CD8-positive, alpha-beta memory T cell (primary cell): ENCODE results near the gene CXCL8. TPM values are rescaled to one million over a fixed set of nuclear protein-coding genes. Genes with fewer than 3 reads are reported as not detected.

ENCODE experiments used
- CTCF ChIA-PET: fragments of 350-600 bp; sonication (Branson Sonifier 250); formaldehyde crosslinking; loops from one replicate; lab custom pipeline; 2021; ENCODE audit warnings: antibody characterized with exemption; lab: Charles Lee
- POLR2A ChIA-PET: fragments of 350-600 bp; sonication (Branson Sonifier 250); formaldehyde crosslinking; loops from one replicate; lab custom pipeline; 2021; ENCODE audit warnings: antibody characterized with exemption; lab: Charles Lee
- DNase-seq, 5 donors: peaks; one replicate each; pipeline versions ENCODE4 v3.0.0 to v3.0.0-alpha.2; 2020 to 2022; ENCODE audit warnings: mixed read lengths in 1 of 5
- H3K27ac ChIP-seq: one replicate; pipeline ENCODE4 v1.7.0; 2013; ENCODE audit warnings: low read depth, mild to moderate bottlenecking, low read length, moderate library complexity
- H3K27me3 ChIP-seq: 2 replicates; pipeline ENCODE4 v1.7.0; 2013; ENCODE audit warnings: low read length, mild to moderate bottlenecking; ENCODE audit not compliant: insufficient read depth, poor library complexity, severe bottlenecking
- H3K36me3 ChIP-seq: 2 replicates; pipeline ENCODE4 v1.7.0; 2013; ENCODE audit warnings: mild to moderate bottlenecking, low read length, moderate library complexity; ENCODE audit not compliant: insufficient read depth
- H3K4me1 ChIP-seq: 2 replicates; pipeline ENCODE4 v1.7.0; 2013; ENCODE audit warnings: mild to moderate bottlenecking, low read length, moderate library complexity; ENCODE audit not compliant: insufficient read depth
- H3K4me3 ChIP-seq: 2 replicates; pipeline ENCODE4 v1.7.0; 2013; ENCODE audit warnings: mild to moderate bottlenecking, low read length
- H3K9me3 ChIP-seq: 2 replicates; pipeline ENCODE4 v1.7.0; 2013; ENCODE audit warnings: mild to moderate bottlenecking, low read length
- H3K27ac Mint-ChIP-seq, 8 donors: one replicate each; pipeline ENCODE4 v1.8.0; 2020 to 2021; ENCODE audit warnings: mixed read lengths in 8 of 8, mild to moderate bottlenecking in 6 of 8, inconsistent platforms in 3 of 8, moderate library complexity in 3 of 8
- H3K27me3 Mint-ChIP-seq, 2 donors: one replicate each; pipeline ENCODE4 v1.8.0; 2020 to 2021; ENCODE audit warnings: mixed read lengths in 2 of 2, mild to moderate bottlenecking in 1 of 2, moderate library complexity in 1 of 2
- H3K36me3 Mint-ChIP-seq, 3 donors: one replicate each; pipeline ENCODE4 v1.8.0; 2020 to 2021; ENCODE audit warnings: mixed read lengths in 3 of 3, inconsistent platforms in 1 of 3, mild to moderate bottlenecking in 1 of 3
- H3K4me1 Mint-ChIP-seq, 3 donors: one replicate each; pipeline ENCODE4 v1.8.0; 2020 to 2021; ENCODE audit warnings: mixed read lengths in 3 of 3, inconsistent platforms in 1 of 3, mild to moderate bottlenecking in 1 of 3
- H3K4me3 Mint-ChIP-seq, 7 donors: one replicate each; pipeline ENCODE4 v1.8.0; 2020 to 2021; ENCODE audit warnings: mixed read lengths in 7 of 7, mild to moderate bottlenecking in 6 of 7, moderate library complexity in 4 of 7, inconsistent platforms in 2 of 7
- H3K9me3 Mint-ChIP-seq, 5 donors: one replicate each; pipeline ENCODE4 v1.8.0; 2020 to 2022; ENCODE audit warnings: mixed read lengths in 5 of 5, mild to moderate bottlenecking in 3 of 5, moderate library complexity in 2 of 5, inconsistent platforms in 1 of 5
- polyA plus RNA-seq: library from polyadenylated mRNA; unstranded; fragments of 300-500 nt; fragmentation: Illumina TruSeq; gene quantifications from one replicate; pipeline ENCODE4 v1.2.3, GENCODE V29; 2021
- total RNA-seq, 2 experiments: library from RNA; stranded (reverse); gene quantifications; one replicate each; pipeline ENCODE4 v1.2.3, GENCODE V29; 2021

The CXCL8 gene
- total and polyA plus RNA-seq, 3 experiments from 2014 or later, result 0.42 to 0.51 TPM; not detected in 1

- Mint-ChIP-seq H3K36me3 (no peaks in the 10 kb centered on the region), H3K4me1 (no peaks in the 10 kb centered on the region), H3K4me3 (no peak overlapping the region), H3K27me3 (no peaks in the 10 kb centered on the region), H3K9me3 (peaks cover 0 to 2% (median 0%) of the 10 kb centered on the region in 5 donors), H3K27ac (no peak overlapping the region)
- POLR2A ChIA-PET, result no interaction called here
- no peak overlapping the region for H3K4me3 ChIP-seq
- DNase-seq, result no peak
- H3K27ac ChIP-seq, result no peak overlapping the region
- H3K36me3 ChIP-seq, result no peaks in the 10 kb centered on the region
- no peaks in the 10 kb centered on the region for H3K27me3 ChIP-seq
- H3K4me1 ChIP-seq, result no peaks in the 10 kb centered on the region
- H3K9me3 ChIP-seq, result no peaks in the 10 kb centered on the region
- CTCF ChIA-PET, result no interaction called here
Measured at GRCh38 chr4:73752424-73752823, 12.1 kb downstream of the CXCL8 start.

DNA sequence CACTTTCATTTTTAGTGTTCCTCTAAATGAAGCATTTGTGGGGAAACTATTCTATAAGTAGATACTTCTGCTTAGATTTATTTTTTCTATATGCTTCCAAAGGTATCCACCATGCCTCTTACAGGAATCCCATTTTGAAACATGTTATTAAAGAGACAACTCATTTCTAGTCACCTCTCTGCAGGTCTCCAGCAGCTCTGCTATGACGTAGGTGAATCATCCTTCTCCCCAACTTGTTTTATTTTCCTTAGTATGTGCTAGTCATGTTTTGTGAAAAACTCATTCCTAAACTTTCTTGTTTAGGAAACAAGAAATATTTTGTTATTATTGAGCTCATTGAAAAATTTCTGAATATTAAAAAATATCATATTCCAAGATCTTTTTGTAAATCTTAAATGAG, 12.8 kb downstream of the CXCL8 start:
- Mint-ChIP-seq H3K9me3 (peaks cover 0 to 2% (median 0%) of the 10 kb centered on the region in 5 donors), H3K27me3 (no peaks in the 10 kb centered on the region), H3K36me3 (no peaks in the 10 kb centered on the region), H3K27ac (no peak overlapping the region), H3K4me3 (no peak overlapping the region), H3K4me1 (no peaks in the 10 kb centered on the region)
- Histone ChIP-seq H3K4me3 (no peak overlapping the region), H3K36me3 (no peaks in the 10 kb centered on the region), H3K27ac (no peak overlapping the region), H3K4me1 (no peaks in the 10 kb centered on the region), H3K27me3 (no peaks in the 10 kb centered on the region), H3K9me3 (no peaks in the 10 kb centered on the region)
- ChIA-PET CTCF (no interaction called here), POLR2A (no interaction called here)
- DNase-seq, result no peak

- no peaks in the 10 kb centered on the region for H3K9me3 ChIP-seq
- H3K27me3 ChIP-seq, result no peaks in the 10 kb centered on the region
- H3K4me3 ChIP-seq, result no peak overlapping the region
- no peaks in the 10 kb centered on the region for H3K4me1 ChIP-seq
- H3K9me3 Mint-ChIP-seq, result peaks cover 0 to 2% (median 0%) of the 10 kb centered on the region in 5 donors
- no peak overlapping the region for H3K27ac ChIP-seq
- H3K36me3 ChIP-seq, result no peaks in the 10 kb centered on the region
- no peaks in the 10 kb centered on the region for H3K4me1 Mint-ChIP-seq
- no peaks in the 10 kb centered on the region for H3K36me3 Mint-ChIP-seq
- H3K27me3 Mint-ChIP-seq, result no peaks in the 10 kb centered on the region
- no peak overlapping the region for H3K4me3 Mint-ChIP-seq
- no peak for DNase-seq
- no peak overlapping the region for H3K27ac Mint-ChIP-seq
- ChIA-PET CTCF (no interaction called here), POLR2A (no interaction called here)
Measured at GRCh38 chr4:73754934-73755333, 14.6 kb downstream of the CXCL8 start.

DNA sequence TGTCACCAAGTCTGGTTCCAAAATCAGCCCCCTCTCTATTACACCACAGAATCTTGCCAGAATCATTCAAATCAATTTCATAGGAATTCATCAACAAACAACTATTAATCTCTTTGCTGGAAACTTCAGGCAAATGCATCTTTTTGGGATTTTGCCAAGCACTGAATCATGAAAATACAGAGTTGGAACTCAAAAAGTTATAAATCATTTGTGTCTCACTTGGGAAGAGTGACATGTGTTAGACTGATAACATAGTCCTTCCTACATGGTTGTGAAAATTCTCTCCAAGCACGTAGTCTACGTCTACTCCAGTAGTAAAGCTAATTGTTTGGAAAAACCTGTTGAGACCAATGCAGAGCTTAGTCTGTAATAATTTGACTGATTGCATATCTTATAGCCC, 19.0 kb downstream of the CXCL8 start:
- no peaks in the 10 kb centered on the region for H3K4me1 Mint-ChIP-seq
- DNase-seq, result no peak
- Histone ChIP-seq H3K9me3 (no peaks in the 10 kb centered on the region), H3K4me1 (no peaks in the 10 kb centered on the region), H3K27me3 (no peaks in the 10 kb centered on the region), H3K36me3 (no peaks in the 10 kb centered on the region), H3K27ac (no peak overlapping the region), H3K4me3 (no peak overlapping the region)
- H3K9me3 Mint-ChIP-seq, result peaks cover 0 to 2% (median 0%) of the 10 kb centered on the region in 5 donors
- ChIA-PET CTCF (no interaction called here), POLR2A (no interaction called here)
- no peaks in the 10 kb centered on the region for H3K27me3 Mint-ChIP-seq
- no peak overlapping the region for H3K4me3 Mint-ChIP-seq
- H3K36me3 Mint-ChIP-seq, result no peaks in the 10 kb centered on the region
- no peak overlapping the region for H3K27ac Mint-ChIP-seq

GRCh38 chr4:73761856-73762255, 21.5 kb downstream of the CXCL8 start:
- H3K9me3 Mint-ChIP-seq, result peaks cover 0 to 2% (median 0%) of the 10 kb centered on the region in 5 donors
- H3K27me3 Mint-ChIP-seq, result no peaks in the 10 kb centered on the region
- Histone ChIP-seq H3K27me3 (no peaks in the 10 kb centered on the region), H3K9me3 (no peaks in the 10 kb centered on the region), H3K27ac (no peak overlapping the region), H3K4me1 (no peaks in the 10 kb centered on the region), H3K4me3 (no peak overlapping the region), H3K36me3 (no peaks in the 10 kb centered on the region)
- H3K4me1 Mint-ChIP-seq, result no peaks in the 10 kb centered on the region
- no peak overlapping the region for H3K4me3 Mint-ChIP-seq
- ChIA-PET CTCF (no interaction called here), POLR2A (no interaction called here)
- H3K27ac Mint-ChIP-seq, result no peak overlapping the region
- no peaks in the 10 kb centered on the region for H3K36me3 Mint-ChIP-seq
- DNase-seq, result no peak

DNA sequence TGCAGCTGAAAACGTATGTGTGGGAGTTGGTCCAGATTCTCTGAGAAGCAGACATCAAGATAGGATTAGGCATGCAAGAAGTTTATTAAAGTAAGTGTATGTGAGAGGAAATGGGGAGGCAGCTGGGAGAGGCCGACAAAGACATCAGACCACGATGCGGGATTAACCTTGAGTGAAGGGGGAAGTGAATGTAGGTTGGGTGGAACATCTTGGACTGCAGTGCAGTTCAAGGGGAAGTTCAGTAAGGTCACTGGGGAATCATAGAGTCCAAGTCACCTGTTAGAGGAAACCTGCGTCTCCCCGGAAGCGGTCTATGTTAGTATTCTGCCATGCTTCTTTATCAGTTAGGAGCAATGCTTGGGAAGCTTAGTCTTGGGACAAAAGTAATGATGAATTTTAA, 22.0 kb downstream of the CXCL8 start:
- H3K36me3 Mint-ChIP-seq, result no peaks in the 10 kb centered on the region
- no peaks in the 10 kb centered on the region for H3K36me3 ChIP-seq
- no peak overlapping the region for H3K27ac ChIP-seq
- H3K27ac Mint-ChIP-seq, result no peak overlapping the region
- H3K27me3 Mint-ChIP-seq, result no peaks in the 10 kb centered on the region
- no peak overlapping the region for H3K4me3 Mint-ChIP-seq
- no peaks in the 10 kb centered on the region for H3K4me1 Mint-ChIP-seq
- ChIA-PET POLR2A (no interaction called here), CTCF (no interaction called here)
- no peaks in the 10 kb centered on the region for H3K27me3 ChIP-seq
- H3K4me3 ChIP-seq, result no peak overlapping the region
- H3K4me1 ChIP-seq, result no peaks in the 10 kb centered on the region
- DNase-seq, result no peak
- peaks cover 0 to 2% (median 0%) of the 10 kb centered on the region in 5 donors for H3K9me3 Mint-ChIP-seq
- no peaks in the 10 kb centered on the region for H3K9me3 ChIP-seq

DNA sequence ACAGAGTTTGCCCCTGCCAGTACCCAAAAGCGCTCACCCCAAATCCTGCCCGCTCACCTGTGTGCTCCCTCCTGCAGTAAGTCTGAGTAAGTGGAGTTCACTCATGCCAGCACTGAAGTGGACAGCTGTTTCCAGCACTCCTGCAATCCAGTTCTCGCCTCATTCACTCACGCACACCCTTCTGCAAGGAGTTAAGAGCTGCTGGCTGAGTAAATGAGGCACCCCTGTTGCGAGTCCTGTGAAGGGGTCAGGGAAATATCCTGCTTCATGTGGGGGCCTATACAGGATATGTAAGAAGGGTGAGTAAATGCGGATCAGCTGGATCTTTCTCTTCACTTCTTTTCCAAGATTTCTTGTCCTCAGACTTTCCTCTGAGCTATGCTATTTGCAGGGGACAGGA, 23.5 kb downstream of the CXCL8 start:
- no peak for DNase-seq
- H3K4me3 ChIP-seq, result no peak overlapping the region
- no peaks in the 10 kb centered on the region for H3K4me1 Mint-ChIP-seq
- H3K9me3 Mint-ChIP-seq, result peaks cover 0 to 2% (median 0%) of the 10 kb centered on the region in 5 donors
- H3K9me3 ChIP-seq, result no peaks in the 10 kb centered on the region
- H3K4me3 Mint-ChIP-seq, result no peak overlapping the region
- POLR2A ChIA-PET, result no interaction called here
- no peaks in the 10 kb centered on the region for H3K36me3 Mint-ChIP-seq
- H3K27me3 ChIP-seq, result no peaks in the 10 kb centered on the region
- CTCF ChIA-PET, result no interaction called here
- no peaks in the 10 kb centered on the region for H3K36me3 ChIP-seq
- H3K27ac ChIP-seq, result no peak overlapping the region
- H3K4me1 ChIP-seq, result no peaks in the 10 kb centered on the region
- H3K27me3 Mint-ChIP-seq, result no peaks in the 10 kb centered on the region
- H3K27ac Mint-ChIP-seq, result peak overlapping the region in 1 of 8 donors; percentile 74

DNA sequence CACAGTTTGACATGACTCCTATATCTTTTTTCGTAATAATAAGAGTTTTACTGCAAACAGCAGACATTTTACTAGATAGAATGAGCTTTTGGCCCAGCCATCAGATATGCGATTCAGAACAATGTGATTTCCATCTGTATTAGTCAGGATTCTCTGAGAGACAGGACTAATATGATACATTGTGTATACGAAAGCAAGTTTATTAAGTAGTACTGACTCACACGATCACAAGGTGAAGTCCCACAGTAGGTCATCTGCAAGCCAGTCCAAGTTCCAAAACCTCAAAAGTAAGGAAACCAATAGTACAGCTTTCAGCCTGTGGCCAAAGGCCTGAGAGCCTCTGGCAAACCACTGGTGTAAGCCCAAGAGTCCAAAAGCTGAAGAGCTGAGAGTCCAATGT, 24.1 kb downstream of the CXCL8 start:
- Histone ChIP-seq H3K36me3 (no peaks in the 10 kb centered on the region), H3K27ac (no peak overlapping the region), H3K4me1 (no peaks in the 10 kb centered on the region), H3K9me3 (no peaks in the 10 kb centered on the region), H3K27me3 (no peaks in the 10 kb centered on the region), H3K4me3 (no peak overlapping the region)
- Mint-ChIP-seq H3K9me3 (peaks cover 0 to 2% (median 0%) of the 10 kb centered on the region in 5 donors), H3K27ac (no peak overlapping the region), H3K4me1 (no peaks in the 10 kb centered on the region), H3K27me3 (no peaks in the 10 kb centered on the region), H3K4me3 (no peak overlapping the region), H3K36me3 (no peaks in the 10 kb centered on the region)
- DNase-seq, result no peak
- ChIA-PET CTCF (no interaction called here), POLR2A (no interaction called here)

DNA sequence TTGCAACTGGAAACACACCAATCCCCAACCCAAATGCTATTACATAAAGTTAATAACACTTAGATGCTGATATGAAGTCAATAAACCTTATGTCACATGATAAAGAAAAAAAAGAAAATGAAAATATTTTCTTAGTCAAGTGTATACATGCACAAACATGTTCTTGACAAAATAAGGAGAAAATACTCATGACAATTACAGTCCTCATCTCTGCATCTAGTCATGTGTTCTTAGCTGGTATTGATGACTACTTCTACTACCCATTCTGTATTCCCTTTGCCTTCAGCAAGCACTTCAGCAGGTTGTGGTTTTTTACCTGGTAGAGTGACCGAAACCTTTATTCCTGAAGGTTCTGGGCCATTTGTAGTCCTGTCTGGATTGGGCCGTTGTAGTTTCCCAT, 24.9 kb downstream of the CXCL8 start:
- no peaks in the 10 kb centered on the region for H3K36me3 Mint-ChIP-seq
- no peaks in the 10 kb centered on the region for H3K4me1 Mint-ChIP-seq
- H3K9me3 Mint-ChIP-seq, result peaks cover 0 to 2% (median 0%) of the 10 kb centered on the region in 5 donors
- H3K27me3 Mint-ChIP-seq, result no peaks in the 10 kb centered on the region
- POLR2A ChIA-PET, result no interaction called here
- CTCF ChIA-PET, result no interaction called here
- Histone ChIP-seq H3K36me3 (no peaks in the 10 kb centered on the region), H3K4me1 (no peaks in the 10 kb centered on the region), H3K27ac (no peak overlapping the region), H3K4me3 (no peak overlapping the region), H3K27me3 (no peaks in the 10 kb centered on the region), H3K9me3 (no peaks in the 10 kb centered on the region)
- no peak for DNase-seq
- H3K4me3 Mint-ChIP-seq, result no peak overlapping the region
- H3K27ac Mint-ChIP-seq, result no peak overlapping the region
